HG03060 (cell line): ENCODE measurements around the gene TIMM9.
"Not testable (repeated sequence)": the region's sequence is repeated elsewhere in the genome, so short reads cannot be mapped to it uniquely, and the experiment has no call there.

ENCODE experiments used
- ATAC-seq: cut with Tn5 transposase; IDR thresholded peaks from one replicate; pipeline ENCODE4 v1.9.1; 2021; ENCODE audit warnings: low read depth, moderate number of reproducible peaks; ENCODE audit not compliant: unreplicated experiment

TIMM9 gene

DNA sequence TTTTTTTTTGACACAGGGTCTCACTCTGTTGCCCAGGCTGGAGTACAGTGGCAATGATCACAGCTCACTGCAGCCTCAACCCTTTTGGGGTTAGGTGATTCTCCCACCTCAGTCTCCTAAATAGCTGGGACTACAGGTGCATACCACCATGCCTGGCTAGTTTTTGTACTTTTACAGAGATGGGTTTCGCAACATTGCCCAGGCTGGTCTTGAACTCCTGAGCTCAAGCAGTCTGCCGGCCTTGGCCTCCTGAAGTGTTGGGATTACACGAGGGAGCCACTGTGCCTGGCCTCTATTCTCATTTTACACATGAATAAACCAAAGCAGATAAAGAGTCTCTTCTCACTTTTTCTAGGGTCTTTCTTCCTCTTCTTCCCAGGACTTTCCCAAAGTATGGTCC is 28.4 kb downstream of the TIMM9 start:
- ATAC-seq: no peak

- ATAC-seq: no peak
Observed at GRCh38 chr14:58398495-58398894, 28.8 kb downstream of the TIMM9 start.

GRCh38 chr14:58397156-58397555 is 30.2 kb downstream of the TIMM9 start:
- ATAC-seq: no peak

DNA sequence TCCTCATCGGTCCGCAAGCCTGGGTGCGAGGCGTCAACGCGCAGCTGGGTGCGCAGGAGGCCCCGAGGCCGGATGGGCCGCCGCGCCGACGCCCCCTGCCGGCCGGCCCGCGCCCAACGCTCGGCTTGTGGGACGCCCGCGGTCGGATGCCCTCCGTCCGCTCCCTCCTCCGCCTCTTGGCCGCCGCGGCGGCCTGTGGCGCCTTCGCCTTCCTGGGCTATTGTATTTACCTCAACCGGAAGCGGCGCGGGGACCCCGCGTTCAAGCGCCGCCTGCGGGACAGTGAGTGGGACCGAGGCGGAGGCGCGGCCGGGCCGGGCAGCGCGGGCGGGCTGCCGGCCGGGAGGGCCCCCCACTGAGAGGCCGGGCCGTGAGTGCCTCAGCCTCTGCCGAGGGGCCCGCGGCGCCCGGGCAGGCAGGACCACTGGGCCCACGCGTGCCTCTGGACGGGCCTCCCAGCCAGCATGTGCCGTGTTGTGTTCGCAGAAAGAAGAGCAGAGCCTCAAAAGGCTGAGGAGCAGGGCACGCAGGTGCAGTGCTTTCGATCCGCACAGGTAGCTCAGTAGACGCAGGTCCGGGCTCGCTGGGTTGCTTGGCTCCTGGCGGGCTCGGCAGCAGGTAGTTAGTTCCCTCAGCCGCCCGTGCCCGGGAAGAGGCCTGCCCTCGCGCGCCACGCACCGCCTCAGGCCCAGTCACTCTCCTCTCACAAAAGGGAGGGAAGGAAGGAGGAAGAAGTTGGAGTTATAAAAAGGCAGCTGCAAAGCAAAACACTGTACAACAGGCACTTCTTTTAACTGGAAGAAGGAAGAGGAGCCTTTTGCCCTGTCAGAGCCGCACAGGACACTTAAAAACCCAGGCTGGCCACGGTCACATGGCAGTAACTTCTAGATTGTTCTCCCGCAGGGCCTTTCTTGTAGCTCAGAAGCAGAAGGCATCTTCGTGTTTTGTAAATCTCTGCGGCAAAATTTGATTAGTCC is 31.2 kb downstream of the TIMM9 start, which contains the start of gene TOMM20L:
Gene TOMM20L, plus strand, starts transcription at position 119 of the 977 bp plus-strand sequence. Its CDS starts 28 bp downstream, at position 147.
- peak; percentile 79 for ATAC-seq

- ATAC-seq: no peak
Observed at GRCh38 chr14:58395562-58395811, 31.8 kb downstream of the TIMM9 start.

- no peak for ATAC-seq
Observed at GRCh38 chr14:58390830-58391229, 36.5 kb downstream of the TIMM9 start.

DNA sequence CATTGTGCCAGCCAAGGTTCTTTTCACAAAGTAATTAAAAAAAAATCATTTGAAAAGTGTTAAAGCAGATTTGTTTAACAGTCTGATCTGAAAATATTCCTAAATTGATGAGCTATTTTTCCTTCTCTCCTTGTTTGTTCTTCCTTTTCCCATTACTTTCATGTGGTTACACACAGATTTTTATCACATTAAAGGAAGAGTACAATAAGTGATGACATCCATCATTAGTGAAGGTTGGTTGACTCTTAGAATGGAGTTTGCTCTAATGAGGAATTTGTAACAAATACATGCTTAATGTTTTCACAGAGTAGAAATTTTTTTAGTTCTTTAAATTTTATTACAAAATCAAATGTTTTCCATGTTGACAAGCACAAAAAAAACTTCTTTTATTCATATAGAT is 50.5 kb downstream of the TIMM9 start:
- ATAC-seq: no peak

GRCh38 chr14:58368956-58369355 is 58.4 kb downstream of the TIMM9 start:
- ATAC-seq: no peak

GRCh38 chr14:58367296-58367695 is 60.0 kb downstream of the TIMM9 start:
- ATAC-seq: no peak

DNA sequence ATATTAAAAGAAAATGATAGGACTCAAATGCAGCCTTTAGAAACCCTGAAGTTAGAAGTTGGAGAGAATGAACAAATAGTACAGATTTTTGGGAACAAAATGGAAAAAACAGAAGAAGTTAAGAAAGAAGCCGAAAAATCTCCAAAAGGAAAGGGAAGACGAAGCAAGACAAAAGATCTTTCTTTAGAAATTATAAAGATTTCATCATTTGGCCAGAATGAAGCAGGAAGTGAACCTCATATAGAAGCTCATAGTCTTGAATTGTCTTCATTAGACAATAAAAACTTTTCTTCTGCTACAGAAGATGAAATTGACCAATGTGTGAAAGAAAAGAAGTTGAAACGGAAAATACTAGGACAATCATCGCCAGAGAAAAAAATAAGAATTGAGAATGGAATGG is 63.0 kb downstream of the TIMM9 start:
- ATAC-seq: no peak

DNA sequence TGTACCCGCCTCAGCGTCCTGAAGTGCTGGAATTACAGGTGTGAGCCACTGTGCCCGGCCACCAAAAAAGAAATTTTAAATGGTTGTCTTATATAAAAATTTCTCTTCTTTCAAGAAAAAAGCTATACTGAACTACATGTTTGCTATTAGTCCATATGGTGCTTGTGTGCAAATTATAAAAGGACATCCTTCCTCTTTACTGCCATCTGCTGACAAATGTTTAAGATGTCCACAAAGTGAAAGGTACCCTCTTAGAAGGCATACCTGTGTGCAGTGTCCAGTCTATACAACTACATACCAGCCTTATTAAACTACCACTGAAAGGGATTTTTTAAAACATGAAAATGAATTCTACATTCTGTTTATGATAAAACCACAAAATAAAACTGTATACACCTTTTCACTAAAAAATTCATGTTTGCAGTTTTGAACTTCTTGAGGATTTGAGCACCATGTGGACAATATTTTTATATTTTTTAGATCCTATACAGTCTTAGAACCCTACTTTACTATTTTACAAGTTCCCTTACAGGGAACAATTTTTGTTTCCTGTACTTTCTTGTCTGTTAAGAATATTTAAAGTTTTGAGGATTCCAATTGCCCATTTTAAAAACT is 64.4 kb downstream of the TIMM9 start:
- ATAC-seq: no peak

GRCh38 chr14:58362272-58362671 is 65.1 kb downstream of the TIMM9 start:
- not testable (repeated sequence) for ATAC-seq
